BE2C (cell line): ENCODE measurements around the gene SSBP3.

ENCODE experiments used
- DNase-seq: peaks from one replicate; pipeline ENCODE4 v3.0.0-alpha.2; 2020
- H3K27me3 ChIP-seq: fragments of 250-450 bp; sonication (Bioruptor Pico); 2 replicates; pipeline ENCODE4 v1.5.1; 2020; ENCODE audit warnings: mild to moderate bottlenecking
- H3K36me3 ChIP-seq: fragments of 250-450 bp; sonication (Bioruptor Pico); 2 replicates; pipeline ENCODE4 v1.5.1; 2020; ENCODE audit warnings: mild to moderate bottlenecking
- H3K4me1 ChIP-seq: fragments of 250-450 bp; sonication (Bioruptor Pico); 2 replicates; pipeline ENCODE4 v1.5.1; 2020
- H3K4me3 ChIP-seq: 2 replicates; pipeline ENCODE4 v1.5.1; 2011; ENCODE audit warnings: low read depth, low read length
- H3K9me3 ChIP-seq: fragments of 250-450 bp; sonication (Bioruptor Pico); 2 replicates; pipeline ENCODE4 v1.5.1; 2020
- TF ChIP-seq, protein P1 (sequence below): IDR thresholded peaks from 2 replicates; pipeline ENCODE4 v1.5.1; 2012; ENCODE audit warnings: mild to moderate bottlenecking, low read depth, low read length

Gene SSBP3

DNA sequence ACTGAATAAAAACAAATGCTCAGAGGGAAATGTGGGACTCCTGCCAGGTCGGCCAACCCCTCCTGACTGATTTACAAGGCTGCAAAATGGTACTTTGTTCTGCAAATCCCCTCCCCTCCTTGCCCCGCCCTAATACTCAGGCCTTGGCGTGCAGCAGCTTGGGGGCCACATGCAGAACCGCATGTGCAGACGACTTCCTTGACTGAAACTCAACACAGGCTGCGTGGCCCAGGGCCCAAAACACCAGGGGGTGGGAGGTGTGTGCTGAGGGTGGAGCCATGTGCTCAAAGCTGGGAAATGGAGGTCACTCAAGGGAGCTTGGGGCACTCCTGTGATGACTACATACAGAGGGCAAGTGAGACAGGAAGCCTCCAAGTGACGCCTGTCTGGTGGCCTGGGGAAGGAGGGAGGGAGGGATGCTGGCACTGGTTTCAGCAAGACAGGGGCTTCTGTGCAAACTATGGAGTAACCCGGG is 119.0 kb downstream of the SSBP3 start:
- Histone ChIP-seq H3K36me3 (no peaks in the 10 kb centered on the region), H3K27me3 (no peaks in the 10 kb centered on the region), H3K9me3 (no peaks in the 10 kb centered on the region), H3K4me3 (no peak overlapping the region), H3K4me1 (peaks cover 18% of the 10 kb centered on the region)
- DNase-seq = peak; percentile 70
- TF ChIP-seq, protein P1, sequence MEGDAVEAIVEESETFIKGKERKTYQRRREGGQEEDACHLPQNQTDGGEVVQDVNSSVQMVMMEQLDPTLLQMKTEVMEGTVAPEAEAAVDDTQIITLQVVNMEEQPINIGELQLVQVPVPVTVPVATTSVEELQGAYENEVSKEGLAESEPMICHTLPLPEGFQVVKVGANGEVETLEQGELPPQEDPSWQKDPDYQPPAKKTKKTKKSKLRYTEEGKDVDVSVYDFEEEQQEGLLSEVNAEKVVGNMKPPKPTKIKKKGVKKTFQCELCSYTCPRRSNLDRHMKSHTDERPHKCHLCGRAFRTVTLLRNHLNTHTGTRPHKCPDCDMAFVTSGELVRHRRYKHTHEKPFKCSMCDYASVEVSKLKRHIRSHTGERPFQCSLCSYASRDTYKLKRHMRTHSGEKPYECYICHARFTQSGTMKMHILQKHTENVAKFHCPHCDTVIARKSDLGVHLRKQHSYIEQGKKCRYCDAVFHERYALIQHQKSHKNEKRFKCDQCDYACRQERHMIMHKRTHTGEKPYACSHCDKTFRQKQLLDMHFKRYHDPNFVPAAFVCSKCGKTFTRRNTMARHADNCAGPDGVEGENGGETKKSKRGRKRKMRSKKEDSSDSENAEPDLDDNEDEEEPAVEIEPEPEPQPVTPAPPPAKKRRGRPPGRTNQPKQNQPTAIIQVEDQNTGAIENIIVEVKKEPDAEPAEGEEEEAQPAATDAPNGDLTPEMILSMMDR = no peak

DNA sequence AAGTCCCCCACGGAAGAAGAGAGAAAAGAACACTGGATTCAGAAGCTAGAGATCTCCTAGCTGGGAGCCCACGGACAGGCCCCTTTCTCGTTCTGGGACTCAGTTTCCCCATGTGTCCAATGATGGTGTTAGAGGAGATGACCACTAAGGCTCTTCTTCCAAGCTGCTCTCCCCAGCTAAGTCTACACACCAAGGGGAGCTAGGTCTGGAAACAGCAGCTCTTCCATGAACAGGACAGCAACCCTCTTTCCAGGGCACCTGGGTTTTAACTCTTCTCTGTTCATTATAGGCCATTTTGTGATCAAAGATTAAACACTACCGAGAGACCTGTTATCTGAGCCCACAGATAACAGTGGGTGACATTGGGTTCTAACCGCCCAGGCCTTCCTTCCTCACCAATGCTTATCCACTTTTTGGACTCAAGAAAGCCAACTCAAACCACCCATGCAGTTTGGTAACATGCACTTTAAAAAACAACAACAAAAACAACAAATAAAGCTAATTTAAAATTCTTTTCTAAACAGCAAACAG is 120.3 kb downstream of the SSBP3 start:
- Histone ChIP-seq H3K27me3 (no peaks in the 10 kb centered on the region), H3K4me3 (no peak overlapping the region), H3K9me3 (no peaks in the 10 kb centered on the region), H3K4me1 (peaks cover 11% of the 10 kb centered on the region), H3K36me3 (no peaks in the 10 kb centered on the region)
- no peak for DNase-seq
- TF ChIP-seq, protein P1 = no peak

- no peak overlapping the region for H3K4me3 ChIP-seq
- H3K36me3 ChIP-seq = no peaks in the 10 kb centered on the region; the same call in 1 of the 2 replicates
- peaks cover 11% of the 10 kb centered on the region for H3K4me1 ChIP-seq
- TF ChIP-seq, protein P1 = no peak
- H3K9me3 ChIP-seq = no peaks in the 10 kb centered on the region
- H3K27me3 ChIP-seq = no peaks in the 10 kb centered on the region
- DNase-seq = no peak
Measured at GRCh38 chr1:54284781-54285529, 121.2 kb downstream of the SSBP3 start.

- no peak for DNase-seq
- TF ChIP-seq, protein P1 = no peak
- Histone ChIP-seq H3K4me3 (no peak overlapping the region), H3K9me3 (no peaks in the 10 kb centered on the region), H3K36me3 (no peaks in the 10 kb centered on the region; the same call in 1 of the 2 replicates), H3K4me1 (peaks cover 11% of the 10 kb centered on the region), H3K27me3 (no peaks in the 10 kb centered on the region)
Measured at GRCh38 chr1:54283635-54284385, 122.4 kb downstream of the SSBP3 start.

GRCh38 chr1:54282101-54282847 is 123.9 kb downstream of the SSBP3 start:
- DNase-seq = no peak
- H3K36me3 ChIP-seq = no peaks in the 10 kb centered on the region; the same call in 1 of the 2 replicates
- TF ChIP-seq, protein P1 = no peak
- H3K4me3 ChIP-seq = no peak overlapping the region
- no peaks in the 10 kb centered on the region for H3K9me3 ChIP-seq
- H3K27me3 ChIP-seq = no peaks in the 10 kb centered on the region
- peaks cover 11% of the 10 kb centered on the region for H3K4me1 ChIP-seq
